Ishikawa (cell line): ENCODE data around the gene EDEM3.

Experiments
- CEBPB ChIP-seq: IDR thresholded peaks from 2 replicates; pipeline ENCODE4 v1.6.1; 2012
- CREB1 ChIP-seq: IDR thresholded peaks from 2 replicates; pipeline ENCODE4 v1.6.1; 2012; ENCODE audit warnings: low read depth
- EGR1 ChIP-seq: IDR thresholded peaks from 2 replicates; pipeline ENCODE4 v1.6.1; 2012
- FOXM1 ChIP-seq: IDR thresholded peaks from 2 replicates; pipeline ENCODE4 v1.6.1; 2012; ENCODE audit warnings: low read depth, borderline replicate concordance
- MAX ChIP-seq: IDR thresholded peaks from 2 replicates; pipeline ENCODE4 v1.6.1; 2012
- NFIC ChIP-seq: IDR thresholded peaks from 2 replicates; pipeline ENCODE4 v1.6.1; 2012
- RAD21 ChIP-seq: IDR thresholded peaks from 2 replicates; pipeline ENCODE4 v1.6.1; 2012; ENCODE audit warnings: low read depth
- REST ChIP-seq: IDR thresholded peaks from 2 replicates; pipeline ENCODE4 v1.6.1; 2012; ENCODE audit warnings: low read depth, mild to moderate bottlenecking
- TAF1 ChIP-seq: IDR thresholded peaks from 2 replicates; pipeline ENCODE4 v1.6.1; 2012; ENCODE audit warnings: low read depth, mild to moderate bottlenecking
- TCF12 ChIP-seq: IDR thresholded peaks from 2 replicates; pipeline ENCODE4 v1.6.1; 2012; ENCODE audit warnings: low read depth
- TEAD4 ChIP-seq: IDR thresholded peaks from 2 replicates; pipeline ENCODE4 v1.6.1; 2012
- USF1 ChIP-seq: IDR thresholded peaks from 2 replicates; pipeline ENCODE4 v1.6.1; 2012
- YY1 ChIP-seq: IDR thresholded peaks from 2 replicates; pipeline ENCODE4 v1.6.1; 2012; ENCODE audit warnings: low read depth
- ZBTB7A ChIP-seq: IDR thresholded peaks from 2 replicates; pipeline ENCODE4 v1.6.1; 2012; ENCODE audit warnings: low read depth

The EDEM3 gene

GRCh38 chr1:184684285-184685074 lies 70.2 kb downstream of the EDEM3 start:
- no peak for TF ChIP-seq USF1
- no peak for TF ChIP-seq TAF1
- TF ChIP-seq RAD21, result no peak
- no peak for TF ChIP-seq FOXM1
- TF ChIP-seq REST, result no peak
- TF ChIP-seq CEBPB, result no peak
- TF ChIP-seq EGR1, result no peak
- no peak for TF ChIP-seq YY1
- TF ChIP-seq ZBTB7A, result no peak

- no peak for TF ChIP-seq FOXM1
- no peak for TF ChIP-seq TAF1
- no peak for TF ChIP-seq CEBPB
Observed at GRCh38 chr1:184682956-184683355, 71.7 kb downstream of the EDEM3 start.

- TF ChIP-seq CREB1 (no peak), YY1 (no peak), ZBTB7A (no peak), NFIC (no peak), USF1 (no peak), TEAD4 (no peak), TCF12 (no peak), CEBPB (no peak), MAX (no peak), FOXM1 (no peak), RAD21 (no peak), REST (no peak), EGR1 (no peak)
Observed at GRCh38 chr1:184677344-184677743, 77.3 kb downstream of the EDEM3 start.

- no peak for TF ChIP-seq CREB1
Observed at GRCh38 chr1:184673305-184673704, 81.4 kb downstream of the EDEM3 start.

- no peak for TF ChIP-seq YY1
Observed at GRCh38 chr1:184672013-184672726, 82.5 kb downstream of the EDEM3 start.

GRCh38 chr1:184669391-184669790 lies 85.3 kb downstream of the EDEM3 start:
- TF ChIP-seq CREB1, result no peak

GRCh38 chr1:184665360-184665759 lies 89.3 kb downstream of the EDEM3 start:
- no peak for TF ChIP-seq CEBPB
- TF ChIP-seq YY1, result no peak
